Sigmoid colon (tissue), 7 donors: ENCODE measurements around the gene CAMK4. TPM values are rescaled to one million over a fixed set of nuclear protein-coding genes. Genes with fewer than 3 reads are reported as not detected.

Experiments used
- DNase-seq: peaks from one replicate; pipeline ENCODE4 v3.0.0-alpha.2; 2019
- H3K27ac ChIP-seq, 4 donors: fragments of 200-600 bp; sonication (generic); one replicate each; pipeline ENCODE4 v1.5.1; 2016 to 2019; ENCODE audit warnings: mild to moderate bottlenecking in 1 of 4
- H3K27me3 ChIP-seq, 3 donors: fragments of 200-600 bp; sonication (generic); one replicate each; pipeline ENCODE4 v1.5.1; 2019; ENCODE audit warnings: mild to moderate bottlenecking in 1 of 3
- H3K36me3 ChIP-seq, 4 donors: fragments of 200-600 bp; sonication (generic); one replicate each; pipeline ENCODE4 v1.5.1; 2016 to 2019
- H3K4me1 ChIP-seq, 4 donors: fragments of 200-600 bp; sonication (generic); one replicate each; pipeline ENCODE4 v1.5.1; 2017 to 2019
- H3K4me3 ChIP-seq, 4 donors: fragments of 200-600 bp; sonication (generic); one replicate each; pipeline ENCODE4 v1.5.1; 2017 to 2019; ENCODE audit warnings: mild to moderate bottlenecking in 2 of 4, moderate library complexity in 1 of 4
- H3K9me3 ChIP-seq, 4 donors: fragments of 200-600 bp in 3 of 4; sonication (generic) in 3 of 4; one replicate each; pipeline versions ENCODE4 v1.5.1 to v1.6.1; 2013 to 2019
- CTCF ChIP-seq, 4 experiments: fragments of 450-650 bp in 3 of 4; fragments of 200-600 bp in 1 of 4; IDR thresholded peaks; one replicate each; pipeline ENCODE4 v1.5.1; 2016 to 2019; ENCODE audit warnings: antibody characterized with exemption in 4 of 4, mild to moderate bottlenecking in 3 of 4, moderate library complexity in 2 of 4
- EP300 ChIP-seq, 4 donors: sonication (generic); formaldehyde crosslinking; IDR thresholded peaks; one replicate each; pipeline ENCODE4 v1.6.1; 2017; ENCODE audit warnings: antibody characterized with exemption in 4 of 4
- POLR2A ChIP-seq, 2 donors: fragments of 450-650 bp; IDR thresholded peaks; one replicate each; pipeline ENCODE4 v1.6.1; 2016; ENCODE audit warnings: antibody characterized with exemption in 2 of 2, mild to moderate bottlenecking in 2 of 2, moderate library complexity in 2 of 2
- POLR2AphosphoS5 ChIP-seq, 4 donors: sonication (generic); formaldehyde crosslinking; IDR thresholded peaks; one replicate each; pipeline ENCODE4 v1.6.1; 2017; ENCODE audit warnings: antibody characterized with exemption in 4 of 4
- WGBS, 2 donors: extraction: QIAGEN DNeasy Blood & Tissue Kit; methylation state at CpG; one replicate each; pipeline ENCODE4 v1.1.7; 2013; 5-methylcytosine and 5-hydroxymethylcytosine counted together
- intact Hi-C: fragments of 100-400 bp; cut with DNase I; formaldehyde crosslinking; loops from one replicate; pipeline ENCODE4 v1.15.1; 2023
- polyA plus RNA-seq, 3 donors: library from polyadenylated mRNA; stranded (reverse); fragments of 200-250 nt; gene quantifications; one replicate each; pipeline ENCODE4 v1.2.3, GENCODE V29; 2013
- total RNA-seq, 4 donors: library from RNA; depleted of rRNA; stranded (reverse); fragments of >200 nt; gene quantifications; one replicate each; pipeline ENCODE4 v1.1.0, GENCODE V29; 2016
- donor health status: healthy with polysubstance abuse.
- donor health status: Bipolar disorder and iron deficiency.
- donor health status: healthy.

CAMK4 gene
- total and polyA plus RNA-seq, 7 donors = 0.23 to 4.0 (median 2.3) TPM

- H3K27ac ChIP-seq = no peak overlapping the region
- no peaks in the 10 kb centered on the region for H3K27me3 ChIP-seq
- no peaks in the 10 kb centered on the region for H3K9me3 ChIP-seq
- WGBS, 2 donors = 9 to 29% methylated on average over 1 of the region's 1 CpG
- no peaks in the 10 kb centered on the region for H3K36me3 ChIP-seq
- no peak overlapping the region for H3K4me3 ChIP-seq
- DNase-seq = no peak
- H3K4me1 ChIP-seq = no peaks in the 10 kb centered on the region
- TF ChIP-seq CTCF (IDR thresholded peaks at IDR 0.05) (no peak), POLR2A (IDR thresholded peaks at IDR 0.05) (no peak), EP300 (IDR thresholded peaks at IDR 0.05) (no peak), POLR2AphosphoS5 (IDR thresholded peaks at IDR 0.05) (no peak)
- intact Hi-C loops = no loop called here
Measured at GRCh38 chr5:111197523-111197922, 26.7 kb upstream of the CAMK4 start.

GRCh38 chr5:111198281-111198966 lies 25.8 kb upstream of the CAMK4 start:
- DNase-seq = no peak
- no peaks in the 10 kb centered on the region for H3K9me3 ChIP-seq
- H3K4me3 ChIP-seq = no peak overlapping the region
- no peaks in the 10 kb centered on the region for H3K36me3 ChIP-seq
- H3K4me1 ChIP-seq = no peaks in the 10 kb centered on the region
- intact Hi-C loops = no loop called here
- no peaks in the 10 kb centered on the region for H3K27me3 ChIP-seq
- no peak overlapping the region for H3K27ac ChIP-seq
- TF ChIP-seq POLR2AphosphoS5 (IDR thresholded peaks at IDR 0.05) = no peak
- 64 to 75% methylated on average over 4 of the region's 4 CpGs for WGBS, 2 donors

GRCh38 chr5:111200828-111201227 lies 23.4 kb upstream of the CAMK4 start:
- H3K4me1 ChIP-seq = no peaks in the 10 kb centered on the region
- no peak for DNase-seq
- TF ChIP-seq POLR2AphosphoS5 (IDR thresholded peaks at IDR 0.05) (no peak), POLR2A (IDR thresholded peaks at IDR 0.05) (no peak), CTCF (IDR thresholded peaks at IDR 0.05) (no peak), EP300 (IDR thresholded peaks at IDR 0.05) (no peak)
- no peaks in the 10 kb centered on the region for H3K9me3 ChIP-seq
- H3K27ac ChIP-seq = no peak overlapping the region
- 60 to 82% methylated on average over 1 of the region's 1 CpG for WGBS, 2 donors
- H3K27me3 ChIP-seq = no peaks in the 10 kb centered on the region
- intact Hi-C loops = no loop called here
- H3K36me3 ChIP-seq = no peaks in the 10 kb centered on the region
- H3K4me3 ChIP-seq = no peak overlapping the region

GRCh38 chr5:111201705-111202104 lies 22.5 kb upstream of the CAMK4 start:
- no peaks in the 10 kb centered on the region for H3K9me3 ChIP-seq
- 66 to 74% methylated on average over 3 of the region's 3 CpGs for WGBS, 2 donors
- DNase-seq = no peak
- H3K4me3 ChIP-seq = no peak overlapping the region
- TF ChIP-seq POLR2AphosphoS5 (IDR thresholded peaks at IDR 0.05) (no peak), EP300 (IDR thresholded peaks at IDR 0.05) (no peak)
- no peaks in the 10 kb centered on the region for H3K4me1 ChIP-seq
- H3K27ac ChIP-seq = no peak overlapping the region
- intact Hi-C loops = no loop called here
- H3K36me3 ChIP-seq = no peaks in the 10 kb centered on the region
- H3K27me3 ChIP-seq = no peaks in the 10 kb centered on the region

- no peaks in the 10 kb centered on the region for H3K27me3 ChIP-seq
- no peaks in the 10 kb centered on the region for H3K9me3 ChIP-seq
- no peak for TF ChIP-seq CTCF (IDR thresholded peaks at IDR 0.05)
- no peak for TF ChIP-seq EP300 (IDR thresholded peaks at IDR 0.05)
- intact Hi-C loops = no loop called here
- H3K27ac ChIP-seq = no peak overlapping the region
- WGBS, 2 donors = 12 to 35% methylated on average over 1 of the region's 1 CpG
- H3K4me3 ChIP-seq = no peak overlapping the region
- H3K36me3 ChIP-seq = no peaks in the 10 kb centered on the region
- no peaks in the 10 kb centered on the region for H3K4me1 ChIP-seq
- no peak for DNase-seq
Measured at GRCh38 chr5:111211341-111211740, 12.8 kb upstream of the CAMK4 start.
